ENCODE results near the gene IQUB. TPM values are rescaled to one million over a fixed set of nuclear protein-coding genes. Genes with fewer than 3 reads are reported as not detected.

Gene IQUB
- total and polyA plus RNA-seq, 2 donors (not counting 3 experiments of a cell fraction or from before 2014, with no cell fraction given): 0.01 TPM; not detected in 1

DNA sequence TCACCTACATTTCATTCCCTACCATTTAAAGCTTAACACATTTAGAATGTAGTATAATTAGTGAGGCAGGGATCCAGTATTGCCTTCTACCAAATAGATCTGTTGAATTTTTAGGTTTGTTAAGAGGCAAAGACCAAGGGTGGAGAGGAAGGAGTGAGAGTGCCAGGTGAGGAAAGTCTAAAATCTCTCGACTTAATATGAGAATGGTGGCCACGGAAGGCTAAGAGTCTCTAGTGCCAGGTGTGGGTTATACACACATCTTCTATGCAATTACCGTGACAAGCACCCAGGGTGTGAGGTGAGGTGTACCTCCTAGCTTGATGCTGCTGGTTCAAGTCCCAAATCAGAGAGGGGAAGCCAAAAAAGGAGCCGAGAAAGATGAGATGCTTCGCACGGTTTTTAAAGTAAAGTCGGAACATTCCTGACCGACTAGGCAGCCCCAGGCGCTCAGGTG, 439 bp downstream of the IQUB start:
- H3K9me3 ChIP-seq (replicated peaks; ENCODE audit: control insufficient read depth, insufficient read depth, low read length): no peaks in the 10 kb centered on the region
- H4K20me1 ChIP-seq (replicated peaks; ENCODE audit: control insufficient read depth, extremely low read depth, insufficient read depth, low read length): no peaks in the 10 kb centered on the region
- H2AFZ ChIP-seq (ENCODE audit: low read depth, low read length): peak overlapping the region; percentile 60
- POLR2A ChIA-PET: interaction anchor here (0.6 to 1.9 kb wide), 6 partner anchors 21 to 1464 kb away, joined by 5 to 16 read pairs (median 7); partner anchors contain the start of genes NDUFA5 and WASL
- H3K9ac ChIP-seq (replicated peaks; ENCODE audit: extremely low read depth, insufficient read depth, low read length): peak overlapping the region; percentile 28
- FAIRE-seq: no peak
- peaks cover 25% of the 10 kb centered on the region for H3K4me1 ChIP-seq (ENCODE audit: control insufficient read depth, extremely low read depth, insufficient read depth, low read length)
- no TSS peak for BruUV-seq (replicated peaks)
- intact Hi-C loops (cut with micrococcal nuclease) (loop anchor here (1.0 to 10.0 kb wide), 5 partner anchors 23 to 729 kb away; partner anchors contain the start of genes NDUFA5 and WASL), dilution Hi-C loops (cut with MboI; ENCODE audit: extremely low pct_ligation_motif_present, low sequenced_read_pairs) (no loop called here)
- no peaks in the 10 kb centered on the region for H3K36me3 ChIP-seq (ENCODE audit: control insufficient read depth in 2 of 2, extremely low read depth in 1 of 2, insufficient read depth in 2 of 2, low read length in 2 of 2)
- H3K27ac ChIP-seq (ENCODE audit: insufficient read depth, low read depth, low read length): no peak overlapping the region
- TF ChIP-seq, protein P1, sequence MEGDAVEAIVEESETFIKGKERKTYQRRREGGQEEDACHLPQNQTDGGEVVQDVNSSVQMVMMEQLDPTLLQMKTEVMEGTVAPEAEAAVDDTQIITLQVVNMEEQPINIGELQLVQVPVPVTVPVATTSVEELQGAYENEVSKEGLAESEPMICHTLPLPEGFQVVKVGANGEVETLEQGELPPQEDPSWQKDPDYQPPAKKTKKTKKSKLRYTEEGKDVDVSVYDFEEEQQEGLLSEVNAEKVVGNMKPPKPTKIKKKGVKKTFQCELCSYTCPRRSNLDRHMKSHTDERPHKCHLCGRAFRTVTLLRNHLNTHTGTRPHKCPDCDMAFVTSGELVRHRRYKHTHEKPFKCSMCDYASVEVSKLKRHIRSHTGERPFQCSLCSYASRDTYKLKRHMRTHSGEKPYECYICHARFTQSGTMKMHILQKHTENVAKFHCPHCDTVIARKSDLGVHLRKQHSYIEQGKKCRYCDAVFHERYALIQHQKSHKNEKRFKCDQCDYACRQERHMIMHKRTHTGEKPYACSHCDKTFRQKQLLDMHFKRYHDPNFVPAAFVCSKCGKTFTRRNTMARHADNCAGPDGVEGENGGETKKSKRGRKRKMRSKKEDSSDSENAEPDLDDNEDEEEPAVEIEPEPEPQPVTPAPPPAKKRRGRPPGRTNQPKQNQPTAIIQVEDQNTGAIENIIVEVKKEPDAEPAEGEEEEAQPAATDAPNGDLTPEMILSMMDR (IDR thresholded peaks at IDR 0.05; ENCODE audit: extremely low read depth in 1 of 2, insufficient read depth in 1 of 2, low read depth in 1 of 2, low read length in 2 of 2): no peak
- TF ChIP-seq FOS (IDR thresholded peaks at IDR 0.05; ENCODE audit: borderline replicate concordance, insufficient read depth, low read length): no peak
- TF ChIP-seq EZH2 (IDR thresholded peaks at IDR 0.05; ENCODE audit: borderline replicate concordance, low read depth, low read length, severe bottlenecking): peak; percentile 57
- TF ChIP-seq POLR2A (IDR thresholded peaks at IDR 0.05; ENCODE audit: low read depth, low read length): no peak
- no peak for TF ChIP-seq GATA2 (IDR thresholded peaks at IDR 0.05; ENCODE audit: insufficient read depth, insufficient read length, low read depth, low read length)
- TF ChIP-seq POLR2AphosphoS5 (IDR thresholded peaks at IDR 0.05; ENCODE audit: insufficient read depth, low read depth, low read length): no peak
- H3K4me3 ChIP-seq (replicated peaks in 1 of 3; ENCODE audit: insufficient read depth in 1 of 3, low read depth in 1 of 3, low read length in 3 of 3): peak overlapping the region; percentile 0 to 80 (median 53)
- DNase-seq (ENCODE audit: low read depth, low spot score): no peak
- peaks cover 6 to 13% of the 10 kb centered on the region in 2 experiments for H3K27me3 ChIP-seq (ENCODE audit: control insufficient read depth in 2 of 2, insufficient read depth in 2 of 2, low read length in 2 of 2)
- peak overlapping the region; percentile 61 for H3K4me2 ChIP-seq (ENCODE audit: insufficient read depth, low read length)
- no peaks in the 10 kb centered on the region for H3K9me1 ChIP-seq (replicated peaks; ENCODE audit: control insufficient read depth, extremely low read depth, insufficient read depth, low read length)
- no peaks in the 10 kb centered on the region for H3K79me2 ChIP-seq (ENCODE audit: control insufficient read depth, insufficient read depth, low read length)
- CTCF ChIA-PET: interaction anchor here (1.5 to 3.0 kb wide), 2 partner anchors 39 to 215 kb away, joined by 6 to 33 read pairs; partner anchors contain the start of gene WASL

All from endothelial cell of umbilical vein (primary cell).